ENCODE results near the gene XIRP2. TPM values are rescaled to one million over a fixed set of nuclear protein-coding genes. Genes with fewer than 3 reads are reported as not detected.

The XIRP2 gene
- total RNA-seq, 2 experiments from 2014 or later = not detected

DNA sequence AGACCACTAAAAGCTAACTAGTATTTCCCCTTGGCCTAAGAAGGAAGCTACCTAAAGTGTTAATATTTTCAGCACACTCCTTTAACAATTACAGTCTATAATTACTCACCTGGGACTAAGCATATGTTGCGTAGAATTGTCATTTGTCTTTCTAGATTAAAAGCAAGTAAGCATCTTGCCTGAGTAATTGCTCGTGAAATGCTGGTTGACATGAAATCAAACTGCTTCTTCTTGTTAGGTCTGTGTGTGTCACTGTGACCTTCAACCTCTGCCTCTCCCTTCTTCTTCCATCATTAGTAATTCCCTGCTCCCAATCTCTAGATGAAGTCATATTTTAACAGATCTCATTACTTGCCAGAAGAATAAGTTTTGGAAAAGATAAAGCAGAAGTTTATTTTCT, 212.2 kb downstream of the XIRP2 start:
- H3K36me3 Mint-ChIP-seq (ENCODE audit: low read depth) = no peaks in the 10 kb centered on the region
- H3K9me3 Mint-ChIP-seq = peaks cover 7% of the 10 kb centered on the region
- intact Hi-C loops (cut with DNase I, micrococcal nuclease) = no loop called here
- no peak overlapping the region for H3K4me3 ChIP-seq (ENCODE audit: low read length)
- no peaks in the 10 kb centered on the region for H3K4me1 ChIP-seq (ENCODE audit: insufficient read depth, low read length)
- ATAC-seq (ENCODE audit: poor library complexity) (no peak), DNase-seq (no peak)
- H3K4me1 Mint-ChIP-seq (ENCODE audit: low read depth) = no peaks in the 10 kb centered on the region
- no peaks in the 10 kb centered on the region for H3K36me3 ChIP-seq (ENCODE audit: insufficient read depth, low read length)
- no peak for TF ChIP-seq CTCF (IDR thresholded peaks at IDR 0.05)
- no peak overlapping the region for H3K4me3 Mint-ChIP-seq
- ChIA-PET POLR2A (no interaction called here), CTCF (no interaction called here)
- H3K27me3 Mint-ChIP-seq = no peaks in the 10 kb centered on the region
- no peaks in the 10 kb centered on the region for H3K9me3 ChIP-seq (ENCODE audit: control insufficient read depth in 1 of 2, insufficient read depth in 1 of 2, low read length in 2 of 2)
- H3K27ac ChIP-seq (ENCODE audit: low read depth in 1 of 2, low read length in 2 of 2) = no peak overlapping the region
- H3K27ac Mint-ChIP-seq = no peak overlapping the region
- no peaks in the 10 kb centered on the region for H3K27me3 ChIP-seq (ENCODE audit: control insufficient read depth in 1 of 2, insufficient read depth in 2 of 2, low read length in 2 of 2)

GRCh38 chr2:167103028-167103756, 214.9 kb downstream of the XIRP2 start:
- no peaks in the 10 kb centered on the region for H3K27me3 ChIP-seq (ENCODE audit: control insufficient read depth in 1 of 2, insufficient read depth in 2 of 2, low read length in 2 of 2)
- no peaks in the 10 kb centered on the region for H3K4me1 Mint-ChIP-seq (ENCODE audit: low read depth)
- no peak for TF ChIP-seq CTCF (IDR thresholded peaks at IDR 0.05)
- no peaks in the 10 kb centered on the region for H3K4me1 ChIP-seq (ENCODE audit: insufficient read depth, low read length)
- intact Hi-C loops (cut with DNase I, micrococcal nuclease) = no loop called here
- DNase-seq = no peak
- CTCF ChIA-PET = no interaction called here
- no peak overlapping the region for H3K27ac ChIP-seq (ENCODE audit: low read depth in 1 of 2, low read length in 2 of 2)
- no peak overlapping the region for H3K4me3 ChIP-seq (ENCODE audit: low read length)
- H3K27ac Mint-ChIP-seq = no peak overlapping the region
- no peaks in the 10 kb centered on the region for H3K36me3 ChIP-seq (ENCODE audit: insufficient read depth, low read length)
- no peak for ATAC-seq (ENCODE audit: poor library complexity)
- no peak overlapping the region for H3K4me3 Mint-ChIP-seq
- H3K9me3 ChIP-seq (ENCODE audit: control insufficient read depth in 1 of 2, insufficient read depth in 1 of 2, low read length in 2 of 2) = no peaks in the 10 kb centered on the region
- no peaks in the 10 kb centered on the region for H3K27me3 Mint-ChIP-seq
- H3K36me3 Mint-ChIP-seq (ENCODE audit: low read depth) = no peaks in the 10 kb centered on the region
- H3K9me3 Mint-ChIP-seq = peaks cover 5% of the 10 kb centered on the region
- POLR2A ChIA-PET = no interaction called here

DNA sequence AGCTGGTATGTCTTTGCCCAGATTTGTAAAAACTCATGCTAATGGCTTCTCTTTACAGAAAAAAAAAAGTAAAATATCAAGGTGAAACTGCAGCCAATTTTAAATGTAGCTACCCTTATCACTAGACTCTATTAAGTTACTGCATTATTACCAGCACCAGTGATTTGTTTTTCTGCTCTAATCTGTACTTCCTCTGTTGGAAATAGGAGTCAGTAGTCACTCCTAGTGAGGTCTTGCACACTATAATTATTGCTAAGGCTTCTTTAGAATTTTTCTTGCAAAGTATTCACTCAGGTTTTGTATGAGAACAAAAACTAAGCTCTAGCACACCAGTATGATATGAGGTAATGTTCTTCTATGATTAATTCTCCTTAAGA, 215.5 kb downstream of the XIRP2 start:
- peaks cover 5% of the 10 kb centered on the region for H3K9me3 Mint-ChIP-seq
- no peak overlapping the region for H3K4me3 ChIP-seq (ENCODE audit: low read length)
- H3K27ac Mint-ChIP-seq = no peak overlapping the region
- POLR2A ChIA-PET = no interaction called here
- intact Hi-C loops (cut with DNase I, micrococcal nuclease) = no loop called here
- no peaks in the 10 kb centered on the region for H3K27me3 Mint-ChIP-seq
- H3K9me3 ChIP-seq (ENCODE audit: control insufficient read depth in 1 of 2, insufficient read depth in 1 of 2, low read length in 2 of 2) = no peaks in the 10 kb centered on the region
- TF ChIP-seq CTCF (IDR thresholded peaks at IDR 0.05) = no peak
- no peak overlapping the region for H3K27ac ChIP-seq (ENCODE audit: low read depth in 1 of 2, low read length in 2 of 2)
- H3K4me1 Mint-ChIP-seq (ENCODE audit: low read depth) = no peaks in the 10 kb centered on the region
- CTCF ChIA-PET = no interaction called here
- no peak overlapping the region for H3K4me3 Mint-ChIP-seq
- no peaks in the 10 kb centered on the region for H3K4me1 ChIP-seq (ENCODE audit: insufficient read depth, low read length)
- no peaks in the 10 kb centered on the region for H3K27me3 ChIP-seq (ENCODE audit: control insufficient read depth in 1 of 2, insufficient read depth in 2 of 2, low read length in 2 of 2)
- H3K36me3 ChIP-seq (ENCODE audit: insufficient read depth, low read length) = no peaks in the 10 kb centered on the region
- DNase-seq = no peak
- H3K36me3 Mint-ChIP-seq (ENCODE audit: low read depth) = no peaks in the 10 kb centered on the region
- no peak for ATAC-seq (ENCODE audit: poor library complexity)

All from CD4-positive, alpha-beta T cell (primary cell).